ENCODE measurements around the gene RRP1.
"Not testable (repeated sequence)": the region's sequence is repeated elsewhere in the genome, so short reads cannot be mapped to it uniquely, and the experiment has no call there.

GRCh38 chr21:43822166-43822565, 32.8 kb downstream of the RRP1 start:
- not testable (repeated sequence) for TF ChIP-seq CTCF (IDR thresholded peaks at IDR 0.05); ZFX (IDR thresholded peaks at IDR 0.05; ENCODE audit: borderline replicate concordance)

Measured in 22Rv1 (cell line).